Measurements from ENCODE around the gene CSNK1A1.
"Not testable (repeated sequence)": the region's sequence is repeated elsewhere in the genome, so short reads cannot be mapped to it uniquely, and the experiment has no call there.

DNA sequence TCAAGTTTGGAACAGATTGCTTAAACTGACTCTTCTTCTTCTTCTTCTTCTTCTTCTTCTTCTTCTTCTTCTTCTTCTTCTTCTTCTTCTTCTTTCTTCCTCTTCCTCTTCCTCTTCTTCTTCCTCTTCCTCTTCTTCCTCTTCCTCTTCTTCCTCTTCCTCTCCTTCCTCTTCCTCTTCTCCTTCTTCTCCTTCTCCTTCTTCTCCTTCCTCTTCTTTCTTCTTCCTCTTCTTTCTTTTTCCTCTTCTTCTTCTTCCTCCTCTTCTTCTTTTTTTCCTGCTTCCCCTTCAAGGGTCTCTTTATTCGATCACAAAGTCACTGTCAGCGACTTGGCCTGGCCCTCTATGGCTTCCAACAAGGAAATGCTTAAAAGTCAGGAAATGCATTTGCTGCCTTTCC, 47.0 kb upstream of the CSNK1A1 start:
- TF ChIP-seq, protein P1, sequence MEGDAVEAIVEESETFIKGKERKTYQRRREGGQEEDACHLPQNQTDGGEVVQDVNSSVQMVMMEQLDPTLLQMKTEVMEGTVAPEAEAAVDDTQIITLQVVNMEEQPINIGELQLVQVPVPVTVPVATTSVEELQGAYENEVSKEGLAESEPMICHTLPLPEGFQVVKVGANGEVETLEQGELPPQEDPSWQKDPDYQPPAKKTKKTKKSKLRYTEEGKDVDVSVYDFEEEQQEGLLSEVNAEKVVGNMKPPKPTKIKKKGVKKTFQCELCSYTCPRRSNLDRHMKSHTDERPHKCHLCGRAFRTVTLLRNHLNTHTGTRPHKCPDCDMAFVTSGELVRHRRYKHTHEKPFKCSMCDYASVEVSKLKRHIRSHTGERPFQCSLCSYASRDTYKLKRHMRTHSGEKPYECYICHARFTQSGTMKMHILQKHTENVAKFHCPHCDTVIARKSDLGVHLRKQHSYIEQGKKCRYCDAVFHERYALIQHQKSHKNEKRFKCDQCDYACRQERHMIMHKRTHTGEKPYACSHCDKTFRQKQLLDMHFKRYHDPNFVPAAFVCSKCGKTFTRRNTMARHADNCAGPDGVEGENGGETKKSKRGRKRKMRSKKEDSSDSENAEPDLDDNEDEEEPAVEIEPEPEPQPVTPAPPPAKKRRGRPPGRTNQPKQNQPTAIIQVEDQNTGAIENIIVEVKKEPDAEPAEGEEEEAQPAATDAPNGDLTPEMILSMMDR (IDR thresholded peaks at IDR 0.05): not testable (repeated sequence)
- not testable (repeated sequence) for TF ChIP-seq POLR2A (IDR thresholded peaks at IDR 0.05)
